ENCODE results near the gene MAGEA8. TPM values are rescaled to one million over a fixed set of nuclear protein-coding genes. Genes with fewer than 3 reads are reported as not detected.

MAGEA8 gene
- total RNA-seq, 1 experiment from 2014 or later = not detected

DNA sequence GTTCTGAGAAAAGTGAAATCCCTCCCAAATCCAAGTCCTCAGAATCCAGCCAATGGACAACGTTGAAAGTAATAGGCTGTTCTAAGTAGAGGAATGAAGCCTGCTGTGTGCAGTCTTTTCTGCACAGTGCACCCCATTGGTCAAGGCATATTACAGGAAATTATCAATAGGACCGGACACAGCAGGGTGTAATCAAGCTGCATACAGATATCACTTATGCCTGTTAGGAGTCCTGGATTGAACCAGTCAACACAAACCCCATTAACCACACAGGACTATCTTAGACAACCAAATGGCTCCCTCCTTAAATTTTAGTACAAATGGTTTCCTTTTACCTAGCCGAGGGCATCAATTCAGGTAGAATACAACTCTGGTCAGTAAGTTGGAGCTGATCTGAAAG is 34.2 kb upstream of the MAGEA8 start:
- TF ChIP-seq, protein P1, sequence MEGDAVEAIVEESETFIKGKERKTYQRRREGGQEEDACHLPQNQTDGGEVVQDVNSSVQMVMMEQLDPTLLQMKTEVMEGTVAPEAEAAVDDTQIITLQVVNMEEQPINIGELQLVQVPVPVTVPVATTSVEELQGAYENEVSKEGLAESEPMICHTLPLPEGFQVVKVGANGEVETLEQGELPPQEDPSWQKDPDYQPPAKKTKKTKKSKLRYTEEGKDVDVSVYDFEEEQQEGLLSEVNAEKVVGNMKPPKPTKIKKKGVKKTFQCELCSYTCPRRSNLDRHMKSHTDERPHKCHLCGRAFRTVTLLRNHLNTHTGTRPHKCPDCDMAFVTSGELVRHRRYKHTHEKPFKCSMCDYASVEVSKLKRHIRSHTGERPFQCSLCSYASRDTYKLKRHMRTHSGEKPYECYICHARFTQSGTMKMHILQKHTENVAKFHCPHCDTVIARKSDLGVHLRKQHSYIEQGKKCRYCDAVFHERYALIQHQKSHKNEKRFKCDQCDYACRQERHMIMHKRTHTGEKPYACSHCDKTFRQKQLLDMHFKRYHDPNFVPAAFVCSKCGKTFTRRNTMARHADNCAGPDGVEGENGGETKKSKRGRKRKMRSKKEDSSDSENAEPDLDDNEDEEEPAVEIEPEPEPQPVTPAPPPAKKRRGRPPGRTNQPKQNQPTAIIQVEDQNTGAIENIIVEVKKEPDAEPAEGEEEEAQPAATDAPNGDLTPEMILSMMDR (conservative IDR thresholded peaks at IDR 0.05) = no peak
- Histone ChIP-seq H2BK12ac (ENCODE audit: insufficient read length, low read depth, low read length) (no peak overlapping the region), H3T11ph (ENCODE audit: low read length) (no peak overlapping the region), H2BK120ac (ENCODE audit: low read depth, low read length, poor library complexity, severe bottlenecking) (no peak overlapping the region), H3K23me2 (ENCODE audit: insufficient read length, low read depth, low read length, poor library complexity, severe bottlenecking) (no peaks in the 10 kb centered on the region), H3K4ac (ENCODE audit: low read depth, low read length) (no peak overlapping the region), H2AFZ (ENCODE audit: low read length) (no peak overlapping the region), H3K9me3 (ENCODE audit: control insufficient read depth, low read depth, low read length) (peaks cover 57% of the 10 kb centered on the region), H4K91ac (ENCODE audit: insufficient read length, low read depth, low read length) (no peak overlapping the region), H3K79me1 (ENCODE audit: insufficient read depth, low read depth, low read length, poor library complexity, severe bottlenecking) (no peaks in the 10 kb centered on the region), H3K14ac (ENCODE audit: insufficient read depth, low read length) (no peak overlapping the region), H3K18ac (ENCODE audit: insufficient read length, low read depth, low read length) (no peak overlapping the region), H3K9ac (ENCODE audit: extremely low read depth, insufficient read length, low read length) (no peak overlapping the region), H2BK15ac (ENCODE audit: low read depth, low read length) (no peak overlapping the region), H2AK5ac (ENCODE audit: insufficient read length, low read length) (no peak overlapping the region), H3K79me2 (ENCODE audit: insufficient read depth, low read length) (no peaks in the 10 kb centered on the region), H4K8ac (replicated peaks; ENCODE audit: insufficient read length, low read depth, low read length) (no peak overlapping the region), H3K23ac (ENCODE audit: insufficient read length, low read depth, low read length) (no peak overlapping the region), H3K27ac (ENCODE audit: insufficient read length, low read depth, low read length) (no peak overlapping the region), H3K4me1 (ENCODE audit: insufficient read depth, low read length) (no peaks in the 10 kb centered on the region), H2BK20ac (ENCODE audit: low read depth, low read length, poor library complexity, severe bottlenecking) (no peak overlapping the region), H2BK5ac (ENCODE audit: insufficient read length, low read length) (no peak overlapping the region), H3K27me3 (ENCODE audit: insufficient read depth, low read length) (no peaks in the 10 kb centered on the region), H4K20me1 (ENCODE audit: control insufficient read depth, insufficient read depth, insufficient read length) (no peaks in the 10 kb centered on the region), H3K56ac (ENCODE audit: insufficient read length, low read depth, low read length) (no peak overlapping the region), H4K5ac (ENCODE audit: insufficient read length, low read depth, low read length) (no peak overlapping the region), H3K4me2 (ENCODE audit: insufficient read depth, insufficient read length, low read length) (no peak overlapping the region)
- no CpG with 5 or more reads among the region's 3 CpGs for WGBS (ENCODE audit: extremely low coverage, insufficient read length, low lambda C conversion rate)
- Mint-ChIP-seq H3K4me3 (no peak overlapping the region), H3K36me3 (ENCODE audit: insufficient read depth in 1 of 3, low read depth in 3 of 3) (peaks cover 8 to 23% (median 15%) of the 10 kb centered on the region in 3 experiments), H3K4me1 (no peaks in the 10 kb centered on the region; a peak in 1 of 4 replicates), H3K9me3 (peaks cover 78 to 87% of the 10 kb centered on the region in 2 experiments), H3K27ac (no peak overlapping the region), H3K27me3 (ENCODE audit: low read depth) (no peaks in the 10 kb centered on the region; the same call in 1 of the 2 replicates)
- DNase-seq = no peak
